Vagina (tissue), 2 donors: ENCODE results near the gene NKIRAS1.

ENCODE experiments used
- CTCF ChIP-seq, 3 experiments: fragments of 450-650 bp in 2 of 3; fragments of 200-600 bp in 1 of 3; sonication (generic) in 1 of 3; IDR thresholded peaks; one replicate each; pipeline ENCODE4 v1.5.1; 2017 to 2019; ENCODE audit warnings: antibody characterized with exemption in 3 of 3, mild to moderate bottlenecking in 2 of 3, moderate library complexity in 2 of 3
- POLR2A ChIP-seq, 2 donors: fragments of 450-650 bp; IDR thresholded peaks; one replicate each; pipeline ENCODE4 v1.6.1; 2017; ENCODE audit warnings: antibody characterized with exemption in 2 of 2, mild to moderate bottlenecking in 2 of 2, moderate library complexity in 2 of 2
- POLR2AphosphoS5 ChIP-seq, 2 donors: sonication (generic); formaldehyde crosslinking; IDR thresholded peaks; one replicate each; pipeline ENCODE4 v1.9.0; 2017; ENCODE audit warnings: antibody characterized with exemption in 2 of 2, mild to moderate bottlenecking in 2 of 2, low read depth in 1 of 2; ENCODE audit not compliant: insufficient read depth in 1 of 2

DNA sequence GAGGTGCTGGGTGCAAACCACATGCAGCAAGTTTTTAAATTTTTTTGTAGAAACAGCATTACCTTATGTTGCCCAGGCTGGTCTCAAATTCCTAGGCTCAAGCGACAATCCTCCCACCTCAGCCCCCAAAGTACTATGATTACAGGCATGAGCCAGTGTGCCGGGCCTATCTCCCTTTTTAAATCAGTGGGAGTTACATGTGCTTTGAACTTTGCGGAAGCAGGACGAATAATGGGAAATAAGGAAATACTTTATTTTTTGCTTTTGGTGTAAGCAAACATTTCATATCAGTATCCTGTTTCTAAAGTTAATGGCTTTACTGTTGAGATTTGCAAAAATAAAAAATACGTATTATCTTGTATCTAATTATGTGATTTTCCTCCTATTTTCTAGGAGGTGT is 37.4 kb upstream of the NKIRAS1 start:
- no peak for TF ChIP-seq CTCF (IDR thresholded peaks at IDR 0.05)
- no peak for TF ChIP-seq POLR2A (IDR thresholded peaks at IDR 0.05)
- TF ChIP-seq POLR2AphosphoS5 (IDR thresholded peaks at IDR 0.05; ENCODE audit: insufficient read depth in 1 of 2, low read depth in 1 of 2) = no peak
